HG02798 (cell line): Measurements from ENCODE around the gene MYPOP.
A peak's percentile ranks its signal among the peaks of the same experiment; 100 is the strongest.

Source experiments
- ATAC-seq: cut with Tn5 transposase; IDR thresholded peaks from one replicate; pipeline ENCODE4 v1.9.1; 2021; ENCODE audit warnings: mild to moderate bottlenecking; ENCODE audit not compliant: unreplicated experiment, poor library complexity

Gene MYPOP

DNA sequence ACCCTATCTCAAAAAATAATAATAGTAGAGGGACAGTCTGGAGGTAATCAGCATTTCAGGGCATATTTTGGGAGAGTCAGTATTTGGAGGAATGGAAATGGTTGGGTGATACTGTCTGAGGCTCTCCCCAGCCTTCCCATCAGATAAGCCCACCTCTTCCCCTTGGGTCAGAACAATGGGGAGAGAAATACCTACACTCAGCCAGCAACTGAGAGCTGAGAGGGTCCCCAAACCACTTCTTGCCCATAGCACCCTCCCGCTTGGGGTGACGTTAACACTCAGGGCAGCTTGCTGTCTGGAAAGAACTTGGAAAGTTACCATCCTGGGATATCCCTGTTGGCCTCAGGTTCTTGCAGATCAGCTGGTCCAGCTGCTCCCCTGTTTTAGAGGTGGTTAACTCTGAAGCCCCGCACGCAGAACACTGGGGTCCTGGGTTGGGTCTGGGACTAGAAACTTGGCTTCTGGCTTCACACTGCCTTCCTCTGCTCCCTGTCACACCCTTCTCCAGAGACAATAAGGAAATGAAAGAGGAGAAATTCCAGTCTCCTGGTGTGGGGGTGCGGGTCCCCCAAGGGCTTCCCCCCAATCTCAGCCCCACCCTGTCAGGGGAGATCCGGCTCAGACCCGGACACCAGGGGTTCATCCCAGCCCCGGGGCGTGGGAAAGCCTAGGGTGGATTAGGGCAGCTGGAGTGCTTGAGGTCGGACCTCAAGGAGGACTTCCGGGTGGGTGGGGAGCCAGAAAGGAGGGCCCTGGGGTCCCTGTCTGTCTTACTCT lies 35.8 kb downstream of the MYPOP start:
- no peak for ATAC-seq

DNA sequence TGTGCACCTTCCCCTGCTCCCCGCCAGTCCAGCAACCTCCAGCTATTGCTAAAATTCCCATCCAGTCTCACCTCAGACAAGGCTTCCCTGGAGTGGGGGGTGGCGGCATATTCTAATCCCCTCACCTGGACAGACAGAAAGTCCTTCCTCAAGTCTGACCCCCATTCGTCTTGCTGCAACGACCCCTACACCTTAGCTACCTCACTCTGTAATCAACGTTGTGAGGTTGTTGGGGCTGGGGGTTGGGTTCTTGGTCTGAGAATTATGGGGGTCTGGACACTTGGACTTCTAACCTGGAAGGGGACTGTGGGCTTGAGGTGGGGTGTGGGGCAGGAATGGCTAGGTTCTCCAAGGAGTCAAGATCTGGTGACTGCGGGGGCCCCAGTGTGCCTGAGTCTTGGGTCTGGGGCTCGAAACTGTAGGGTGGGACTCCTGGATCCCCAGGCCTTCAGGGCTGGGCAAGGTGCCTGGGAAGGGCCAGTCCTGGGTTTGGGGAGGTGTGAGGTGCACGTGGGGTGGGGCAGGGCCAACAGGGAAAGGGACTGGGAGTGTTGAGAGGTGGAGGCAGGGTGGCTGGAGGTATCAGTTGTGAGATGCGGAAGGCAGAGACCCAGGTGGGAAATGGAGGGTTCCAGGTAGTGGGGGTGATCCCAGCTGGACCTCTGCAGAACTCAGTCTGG lies 37.0 kb downstream of the MYPOP start:
- no peak for ATAC-seq

DNA sequence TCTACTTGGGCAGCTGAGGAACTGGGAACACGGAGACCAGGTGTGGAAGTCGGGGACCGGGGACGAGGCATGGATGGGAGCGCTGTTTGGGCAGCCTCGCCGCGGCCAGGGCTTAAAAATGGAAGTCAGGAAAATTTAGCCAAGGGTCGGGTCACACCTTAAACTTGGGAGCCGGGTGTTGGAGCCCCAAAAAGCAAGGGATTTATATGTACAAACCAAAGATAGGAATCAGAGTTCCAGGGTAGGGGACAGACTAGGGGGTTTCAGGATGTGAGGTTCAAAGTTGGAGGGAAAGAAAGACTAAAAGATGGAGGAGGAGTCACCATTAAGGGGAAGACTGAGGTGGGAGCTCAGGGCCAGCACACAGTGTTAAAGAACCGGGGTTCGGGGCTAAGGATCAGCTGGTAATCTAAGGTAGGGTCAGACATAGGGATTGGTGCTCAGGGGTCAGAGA lies 37.8 kb downstream of the MYPOP start:
- no peak for ATAC-seq

DNA sequence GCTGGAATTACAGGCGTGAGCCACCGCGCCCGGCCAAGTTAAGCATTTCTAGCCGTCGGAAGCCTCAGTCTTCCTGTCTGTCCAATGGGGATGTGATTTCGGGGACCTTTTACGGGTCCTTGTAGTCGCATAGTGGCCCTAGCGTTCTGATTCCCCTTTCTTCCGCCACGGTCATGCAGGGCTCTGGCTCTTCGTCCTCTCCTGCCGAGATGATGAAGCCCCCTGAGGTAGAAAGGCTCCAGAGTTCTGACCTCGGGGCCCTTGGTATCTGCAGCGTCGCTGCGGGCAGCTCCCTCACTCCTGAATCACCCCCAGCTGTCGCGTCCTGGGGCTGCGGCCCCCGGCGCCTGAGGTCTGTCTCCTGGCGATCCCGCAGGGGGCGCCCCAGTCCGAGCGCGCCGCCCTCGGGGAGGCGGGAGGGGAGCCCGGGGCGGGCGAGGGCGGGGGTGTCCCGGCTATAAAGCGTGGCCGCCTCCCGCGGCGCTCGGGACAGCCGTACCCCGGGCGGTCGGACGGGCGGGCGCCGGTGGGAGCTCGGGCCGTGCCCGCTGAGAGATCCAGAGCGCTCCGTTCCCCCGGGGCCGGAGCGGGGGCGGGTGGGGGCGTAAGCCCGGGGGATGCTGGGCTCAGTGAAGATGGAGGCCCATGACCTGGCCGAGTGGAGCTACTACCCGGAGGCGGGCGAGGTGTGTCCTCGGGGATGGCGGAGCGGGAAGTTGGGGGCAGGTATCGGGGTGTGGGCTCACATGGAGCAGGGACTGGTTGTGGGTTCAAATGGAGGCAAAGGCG lies 38.4 kb downstream of the MYPOP start, which contains the start of gene FOXA3:
Gene FOXA3, plus strand, starts transcription at position 487 of the 789 bp plus-strand sequence. Its CDS starts 131 bp downstream, at position 618.
- peak; percentile 37 for ATAC-seq

DNA sequence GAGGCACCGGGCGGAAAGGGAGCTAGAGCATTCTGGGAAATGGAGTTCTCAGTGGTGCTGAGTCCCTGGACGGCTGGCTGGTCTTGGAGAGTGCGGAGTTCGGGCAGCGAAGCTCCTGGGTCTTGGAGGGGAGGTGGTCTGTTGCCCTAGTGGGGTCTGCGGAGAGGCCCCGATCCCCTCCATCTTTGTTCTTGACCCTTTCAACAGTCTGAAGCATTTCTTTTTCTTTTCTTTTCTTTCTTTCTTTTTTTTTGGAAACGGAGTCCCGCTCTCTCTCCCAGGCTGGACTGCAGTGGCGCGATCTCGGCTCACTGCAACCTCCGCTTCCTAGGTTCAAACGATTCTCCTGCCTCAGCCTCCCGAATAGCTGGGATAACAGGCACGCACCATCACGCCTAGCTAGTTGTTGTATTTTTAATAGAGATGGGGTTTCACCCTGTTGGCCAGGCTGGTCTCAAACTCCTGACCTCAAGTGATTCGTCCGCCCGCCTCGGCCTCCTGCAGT lies 39.0 kb downstream of the MYPOP start:
- ATAC-seq, result no peak

DNA sequence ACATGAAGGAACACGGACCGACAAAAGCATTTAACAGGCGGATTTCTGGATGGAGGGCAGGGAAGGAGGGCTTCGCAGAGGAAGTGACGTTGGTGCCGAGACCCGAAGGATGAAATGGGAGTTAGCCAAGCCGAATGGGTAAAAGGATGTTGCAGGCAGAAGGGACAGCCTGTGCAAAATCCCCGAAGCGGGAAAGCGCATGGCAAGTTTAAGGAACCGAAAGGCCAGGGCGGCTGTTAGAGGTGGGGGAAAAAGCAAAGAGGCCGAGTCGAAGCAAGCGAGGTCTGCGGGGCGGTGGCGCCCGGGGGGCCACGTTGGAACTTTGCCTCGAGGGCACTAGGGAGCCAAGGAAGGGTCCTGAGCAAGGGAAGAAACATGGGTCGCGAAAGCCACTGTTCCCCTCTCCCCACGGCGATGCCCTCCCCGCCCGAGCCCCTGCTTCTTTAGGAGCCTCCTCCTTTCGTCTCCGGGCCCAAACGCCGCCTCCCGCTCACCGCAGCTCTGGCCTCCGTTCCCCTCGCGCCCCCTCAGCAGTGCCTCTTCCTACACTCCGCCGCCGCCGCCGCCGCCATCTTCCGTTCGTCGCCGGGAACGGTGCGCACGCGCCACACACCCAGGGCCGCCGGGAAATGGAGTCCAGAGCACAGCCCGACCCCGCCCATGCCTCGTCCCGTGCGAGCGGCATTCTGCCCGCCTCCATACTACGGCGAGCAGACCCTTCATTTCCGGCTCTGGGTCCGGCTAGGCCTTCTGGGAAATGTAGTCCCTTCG lies 39.7 kb downstream of the MYPOP start, which contains the start of gene SYMPK:
Gene SYMPK, minus strand, starts transcription at position 584 of the 771 bp plus-strand sequence. CDS start 8,652 bp downstream, outside the sequence.
- peak; percentile 94 for ATAC-seq

DNA sequence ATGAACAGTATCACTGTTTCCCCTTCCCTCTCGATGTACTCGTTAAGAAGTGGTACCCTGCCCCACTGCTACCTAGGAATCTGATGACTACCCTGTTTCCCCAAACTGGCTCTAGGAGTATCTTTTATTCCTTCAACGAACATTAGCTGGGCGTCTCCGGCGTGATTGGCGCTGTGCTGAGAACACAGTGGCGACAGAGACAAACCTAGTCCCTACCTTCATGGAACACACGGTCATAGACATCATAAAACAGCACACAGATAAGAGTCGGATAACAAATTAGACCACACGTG lies 40.2 kb downstream of the MYPOP start:
- no peak for ATAC-seq

DNA sequence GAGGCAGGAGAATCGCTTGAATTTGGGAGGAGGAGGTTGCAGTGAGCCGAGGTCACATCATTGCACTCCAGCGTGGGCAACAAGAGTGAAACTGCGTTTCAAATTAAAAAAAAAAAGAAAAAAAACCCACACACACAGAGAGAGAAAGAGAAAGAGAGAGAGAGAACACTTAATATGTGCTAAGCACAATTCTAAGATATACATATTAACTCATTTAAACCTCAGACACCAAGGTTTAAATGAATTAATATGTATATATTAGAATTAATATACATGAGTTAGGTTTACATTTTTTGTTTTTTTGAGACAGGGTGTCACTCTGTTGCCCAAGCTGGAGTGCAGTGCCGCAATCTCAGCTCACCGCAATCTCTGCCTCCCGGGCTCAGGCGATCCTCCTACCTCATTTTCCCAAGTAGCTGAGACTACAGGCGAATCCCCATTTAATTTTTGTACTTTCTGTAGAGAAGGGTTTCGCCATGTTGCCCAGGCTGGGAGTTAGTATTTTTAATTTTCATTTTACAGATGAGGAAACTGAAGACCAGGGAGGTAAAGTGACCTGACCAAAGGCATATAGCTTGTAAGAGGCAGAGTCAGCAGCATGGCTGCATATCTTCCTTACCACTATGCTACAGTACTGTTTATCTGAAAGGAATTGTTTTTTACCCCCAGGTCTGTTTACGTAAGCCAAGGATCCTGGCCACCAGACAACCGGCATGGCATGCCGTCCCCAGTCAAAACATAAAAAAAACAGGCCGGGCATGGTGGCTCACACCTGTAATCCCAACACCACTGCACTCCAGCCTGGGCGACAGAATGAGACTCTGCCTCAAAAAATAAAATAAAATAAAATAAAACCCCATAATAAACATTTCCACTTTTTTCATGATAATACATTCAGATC lies 41.8 kb downstream of the MYPOP start:
- no peak for ATAC-seq

DNA sequence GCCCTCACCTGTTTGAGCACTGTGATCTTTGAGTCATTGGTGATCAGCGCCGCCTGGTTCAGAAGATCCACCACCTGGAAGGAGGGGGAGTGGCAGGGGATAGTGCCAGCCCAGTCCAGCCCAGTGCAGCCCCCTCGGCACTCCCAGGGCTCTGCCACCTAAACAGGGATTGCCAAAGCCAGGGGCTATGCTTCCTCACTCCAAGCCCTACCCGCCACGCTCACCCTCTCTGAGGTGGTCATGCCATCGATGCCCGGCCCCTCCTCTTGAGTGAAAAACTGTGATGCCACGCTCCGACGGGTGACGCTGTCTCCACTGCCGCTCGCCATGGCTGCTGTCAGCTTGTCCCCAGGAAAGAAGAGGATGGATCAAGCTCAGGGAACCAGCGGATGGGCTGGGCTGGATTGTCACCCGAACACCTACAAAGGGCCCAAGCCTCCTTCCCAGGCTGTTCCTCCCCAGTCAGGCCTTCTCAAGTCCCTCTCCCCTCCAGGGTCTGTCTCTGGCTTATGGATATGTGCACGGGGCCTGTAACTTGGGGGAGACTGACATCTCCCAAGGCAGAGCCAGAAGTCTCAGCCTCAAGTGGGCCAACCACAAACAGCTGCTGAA lies 48.1 kb downstream of the MYPOP start:
- ATAC-seq, result no peak

DNA sequence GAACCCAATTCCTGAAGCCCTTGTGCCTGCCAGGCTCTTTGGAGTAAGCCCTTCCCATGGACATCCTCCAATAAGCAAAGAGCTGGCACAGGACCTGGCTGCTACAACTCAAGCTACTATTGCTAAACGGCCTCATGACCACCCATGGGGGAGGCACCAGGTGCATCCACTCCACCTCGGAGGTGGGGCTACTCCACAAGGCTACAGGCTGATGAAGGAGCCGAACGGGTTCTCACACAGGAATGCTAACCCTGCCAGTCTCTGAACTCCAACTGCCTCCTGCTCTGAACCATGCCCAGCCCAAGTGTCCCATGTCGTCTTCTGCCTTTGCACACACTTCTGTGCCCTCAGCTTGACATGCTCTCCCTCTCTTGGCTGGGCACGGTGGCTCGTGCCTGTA lies 49.4 kb downstream of the MYPOP start:
- ATAC-seq, result no peak

DNA sequence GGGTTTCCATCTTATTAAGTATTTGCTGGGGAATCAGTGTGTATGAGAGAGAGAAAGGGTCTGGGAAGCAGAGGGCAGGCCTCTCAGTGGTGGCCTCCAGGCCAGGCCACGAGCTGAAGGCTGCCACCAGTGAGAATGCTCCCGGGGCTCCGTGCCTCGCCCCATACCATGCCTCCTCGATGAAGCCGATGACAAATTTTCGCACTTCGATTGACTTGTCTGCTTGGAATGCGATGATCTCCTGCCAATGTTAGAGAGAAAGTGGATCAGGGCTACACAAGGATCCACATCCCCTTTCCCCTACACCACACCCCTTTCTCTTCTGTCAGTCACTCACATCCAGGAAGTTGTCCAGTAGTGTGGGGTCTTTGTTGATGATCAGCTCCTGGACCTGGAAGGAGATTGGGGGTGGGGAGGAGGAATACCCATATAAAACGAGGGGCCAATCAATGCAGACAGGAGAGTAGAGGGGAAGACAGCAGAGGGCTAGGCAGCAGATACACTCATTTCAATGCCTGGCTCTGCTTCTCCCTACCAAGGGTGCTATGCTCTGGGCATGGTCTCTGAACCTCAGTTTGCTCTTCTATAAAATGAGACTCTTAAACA lies 50.2 kb downstream of the MYPOP start:
- no peak for ATAC-seq

DNA sequence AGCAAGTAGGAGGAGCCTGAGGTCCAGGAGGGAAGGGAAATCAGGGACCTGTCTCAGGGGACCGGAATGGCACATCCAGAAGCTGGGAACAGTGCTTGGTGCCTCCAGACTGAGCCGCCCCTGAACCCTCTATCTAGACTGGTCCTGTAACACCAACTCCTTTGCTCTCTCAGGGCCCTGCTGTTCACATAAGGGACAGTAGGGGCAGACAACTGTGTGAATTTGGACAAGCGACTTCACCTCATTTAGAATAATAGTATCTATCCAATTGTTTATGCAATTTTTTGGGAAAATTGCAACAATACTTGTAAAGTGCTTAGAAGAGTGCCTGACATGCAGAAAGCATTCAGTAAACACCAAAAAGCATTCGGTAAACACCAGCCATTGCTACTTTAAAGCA lies 53.5 kb downstream of the MYPOP start:
- ATAC-seq, result no peak

DNA sequence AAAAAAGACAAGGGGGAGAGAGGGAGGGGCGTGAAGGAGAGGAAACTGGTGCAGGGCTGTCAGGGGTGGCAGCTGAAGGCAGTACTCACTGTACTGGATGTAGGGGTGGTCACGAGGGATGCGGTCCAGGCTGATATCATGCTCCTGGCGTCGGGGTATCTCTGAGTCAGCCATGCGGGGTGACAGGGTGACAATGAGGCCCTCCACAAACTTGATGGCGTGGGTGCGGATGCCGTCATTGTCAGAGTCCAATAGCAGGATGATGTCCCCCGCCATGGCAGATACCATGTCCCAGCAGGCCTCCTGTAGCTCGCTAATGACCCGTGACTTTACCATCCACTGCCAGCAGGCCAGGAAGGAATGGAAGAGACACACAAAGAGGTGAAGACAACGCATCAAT lies 54.8 kb downstream of the MYPOP start:
- no peak for ATAC-seq

DNA sequence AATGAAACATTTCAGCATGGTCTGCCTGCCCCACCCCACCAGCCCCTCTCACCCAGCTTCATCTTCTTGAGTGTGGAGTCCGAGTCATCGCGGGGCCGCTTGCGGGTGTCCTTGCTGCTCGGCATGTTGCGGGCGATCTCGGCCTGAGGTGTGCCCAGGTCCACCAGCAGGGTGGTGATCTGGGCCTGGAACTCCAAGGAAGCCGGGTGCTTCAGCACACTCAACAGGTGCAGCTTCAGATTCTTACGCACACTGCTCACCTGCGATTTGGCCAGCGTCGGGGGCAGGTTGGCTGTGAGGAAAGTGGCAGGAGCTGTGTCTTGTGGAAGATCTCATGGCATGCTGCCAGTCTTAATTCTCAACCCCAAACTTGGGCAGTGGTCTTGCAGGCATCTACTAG lies 60.2 kb downstream of the MYPOP start:
- ATAC-seq, result no peak
